Measurements from ENCODE around the gene BCL2L14.

DNA sequence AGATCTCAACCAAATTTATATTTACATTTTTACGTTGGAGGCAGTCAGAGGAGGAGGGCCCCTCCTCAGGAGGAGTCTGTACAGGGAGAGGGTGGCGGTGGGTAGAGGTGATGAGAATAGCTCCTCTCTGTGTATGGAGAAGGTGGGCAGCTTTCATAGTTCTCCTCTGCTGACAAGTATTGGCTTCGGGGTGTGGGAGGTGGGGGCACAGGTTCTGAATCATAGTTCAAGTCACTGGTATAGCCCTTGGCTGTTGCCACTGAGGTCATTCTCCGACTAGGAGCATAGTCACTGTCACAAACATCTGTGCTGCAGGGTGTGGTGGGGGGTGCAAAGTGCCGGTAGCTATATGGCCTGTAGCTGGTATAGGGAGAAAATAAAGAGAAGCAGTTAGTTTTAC, 50.3 kb downstream of the BCL2L14 start:
- TF ChIP-seq, protein P1, sequence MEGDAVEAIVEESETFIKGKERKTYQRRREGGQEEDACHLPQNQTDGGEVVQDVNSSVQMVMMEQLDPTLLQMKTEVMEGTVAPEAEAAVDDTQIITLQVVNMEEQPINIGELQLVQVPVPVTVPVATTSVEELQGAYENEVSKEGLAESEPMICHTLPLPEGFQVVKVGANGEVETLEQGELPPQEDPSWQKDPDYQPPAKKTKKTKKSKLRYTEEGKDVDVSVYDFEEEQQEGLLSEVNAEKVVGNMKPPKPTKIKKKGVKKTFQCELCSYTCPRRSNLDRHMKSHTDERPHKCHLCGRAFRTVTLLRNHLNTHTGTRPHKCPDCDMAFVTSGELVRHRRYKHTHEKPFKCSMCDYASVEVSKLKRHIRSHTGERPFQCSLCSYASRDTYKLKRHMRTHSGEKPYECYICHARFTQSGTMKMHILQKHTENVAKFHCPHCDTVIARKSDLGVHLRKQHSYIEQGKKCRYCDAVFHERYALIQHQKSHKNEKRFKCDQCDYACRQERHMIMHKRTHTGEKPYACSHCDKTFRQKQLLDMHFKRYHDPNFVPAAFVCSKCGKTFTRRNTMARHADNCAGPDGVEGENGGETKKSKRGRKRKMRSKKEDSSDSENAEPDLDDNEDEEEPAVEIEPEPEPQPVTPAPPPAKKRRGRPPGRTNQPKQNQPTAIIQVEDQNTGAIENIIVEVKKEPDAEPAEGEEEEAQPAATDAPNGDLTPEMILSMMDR (IDR thresholded peaks at IDR 0.05), result no peak
- no peak for TF ChIP-seq EP300 (IDR thresholded peaks at IDR 0.05)
